Cardiac fibroblast (primary cell): ENCODE results near the gene PRKCA.

Experiments
- DNase-seq, 2 donors: peaks; one replicate each; pipeline versions ENCODE4 v3.0.0 to v3.0.0-alpha.2; 2010; ENCODE audit warnings: low read depth in 2 of 2
- H3K4me3 ChIP-seq, 2 donors: replicated peaks in 1 of 2; 1 replicate in 1 of 2; 2 replicates in 1 of 2; pipeline ENCODE4 v1.5.1; 2011; ENCODE audit warnings: low read depth in 2 of 2, low read length in 2 of 2, mild to moderate bottlenecking in 2 of 2, moderate library complexity in 1 of 2
- TF ChIP-seq, protein P1 (sequence below): IDR thresholded peaks from one replicate; pipeline ENCODE4 v1.5.1; 2011; ENCODE audit warnings: low read depth, mild to moderate bottlenecking, low read length, inconsistent platforms

Gene PRKCA

DNA sequence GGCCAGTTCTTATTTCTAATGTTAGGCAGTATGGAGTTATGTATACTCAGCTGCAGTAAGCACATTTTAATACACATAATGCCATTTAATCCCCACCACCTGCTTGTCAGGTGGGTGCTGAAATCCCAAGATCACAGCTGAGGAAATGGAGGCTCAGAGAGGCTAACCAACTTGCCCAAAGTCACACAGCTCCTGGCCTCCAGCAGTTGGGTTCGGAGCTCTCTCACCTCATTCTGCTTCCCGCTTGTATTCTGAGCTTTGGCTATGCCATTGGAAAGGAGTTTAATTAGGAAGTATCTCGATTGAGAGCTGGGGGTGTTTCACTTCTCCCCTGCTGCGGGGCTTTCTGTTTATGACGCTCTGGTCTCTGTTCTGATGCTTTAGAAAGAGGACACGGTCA, 459.9 kb downstream of the PRKCA start:
- H3K4me3 ChIP-seq: no peak overlapping the region
- DNase-seq: no peak
- TF ChIP-seq, protein P1, sequence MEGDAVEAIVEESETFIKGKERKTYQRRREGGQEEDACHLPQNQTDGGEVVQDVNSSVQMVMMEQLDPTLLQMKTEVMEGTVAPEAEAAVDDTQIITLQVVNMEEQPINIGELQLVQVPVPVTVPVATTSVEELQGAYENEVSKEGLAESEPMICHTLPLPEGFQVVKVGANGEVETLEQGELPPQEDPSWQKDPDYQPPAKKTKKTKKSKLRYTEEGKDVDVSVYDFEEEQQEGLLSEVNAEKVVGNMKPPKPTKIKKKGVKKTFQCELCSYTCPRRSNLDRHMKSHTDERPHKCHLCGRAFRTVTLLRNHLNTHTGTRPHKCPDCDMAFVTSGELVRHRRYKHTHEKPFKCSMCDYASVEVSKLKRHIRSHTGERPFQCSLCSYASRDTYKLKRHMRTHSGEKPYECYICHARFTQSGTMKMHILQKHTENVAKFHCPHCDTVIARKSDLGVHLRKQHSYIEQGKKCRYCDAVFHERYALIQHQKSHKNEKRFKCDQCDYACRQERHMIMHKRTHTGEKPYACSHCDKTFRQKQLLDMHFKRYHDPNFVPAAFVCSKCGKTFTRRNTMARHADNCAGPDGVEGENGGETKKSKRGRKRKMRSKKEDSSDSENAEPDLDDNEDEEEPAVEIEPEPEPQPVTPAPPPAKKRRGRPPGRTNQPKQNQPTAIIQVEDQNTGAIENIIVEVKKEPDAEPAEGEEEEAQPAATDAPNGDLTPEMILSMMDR: no peak

- no peak overlapping the region for H3K4me3 ChIP-seq
- DNase-seq: no peak
- TF ChIP-seq, protein P1: no peak
These were observed 460.6 kb downstream of the PRKCA start for GRCh38 chr17:66763056-66763455.

GRCh38 chr17:66764506-66764905, 462.1 kb downstream of the PRKCA start:
- TF ChIP-seq, protein P1: no peak
- H3K4me3 ChIP-seq: no peak overlapping the region
- no peak for DNase-seq

DNA sequence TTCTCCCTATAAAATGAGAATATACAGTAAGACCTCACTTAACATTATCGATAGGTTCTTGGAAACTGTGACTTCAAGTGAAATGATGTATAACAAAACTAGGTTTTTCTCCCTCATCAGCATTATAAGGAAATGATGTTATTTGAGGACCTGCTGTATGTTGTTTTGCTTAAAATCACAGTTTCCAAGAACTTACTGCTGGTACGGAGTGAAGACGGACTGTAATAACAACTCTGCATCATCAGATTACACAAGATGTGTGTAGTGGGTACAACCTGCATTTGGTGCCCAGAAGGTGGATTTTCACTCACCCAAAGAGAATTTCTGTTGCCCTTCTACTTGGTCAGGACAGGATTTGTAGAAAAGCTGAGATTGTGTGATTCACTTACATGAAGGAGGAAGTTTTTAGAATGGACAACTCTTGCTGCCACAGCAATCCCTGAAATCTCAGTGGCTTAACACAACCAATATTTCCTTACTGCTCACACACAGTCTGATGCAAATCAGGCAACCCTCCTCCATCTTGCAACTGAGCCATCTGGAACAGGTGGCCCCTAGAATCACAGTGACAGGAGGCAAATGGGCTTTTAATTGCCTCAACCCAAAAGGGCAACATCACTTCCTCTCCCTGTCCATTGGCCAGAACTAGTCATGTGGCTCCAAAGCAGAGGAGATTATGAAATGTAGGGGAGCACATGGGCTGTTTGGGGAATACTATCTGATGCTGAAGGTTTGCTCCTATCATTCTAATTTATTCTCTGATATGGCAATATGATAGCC, 464.9 kb downstream of the PRKCA start:
- TF ChIP-seq, protein P1: no peak
- H3K4me3 ChIP-seq: no peak overlapping the region
- no peak for DNase-seq

GRCh38 chr17:66769911-66770310, 467.5 kb downstream of the PRKCA start:
- no peak overlapping the region for H3K4me3 ChIP-seq
- TF ChIP-seq, protein P1: no peak
- no peak for DNase-seq

GRCh38 chr17:66772148-66772812, 469.9 kb downstream of the PRKCA start:
- no peak overlapping the region for H3K4me3 ChIP-seq
- TF ChIP-seq, protein P1: no peak
- DNase-seq: no peak
